Fibroblast of pulmonary artery (primary cell): ENCODE results near the gene CD200R1L.
A peak's percentile ranks its signal among the peaks of the same experiment; 100 is the strongest.

Experiments
- DNase-seq: peaks from one replicate; pipeline ENCODE4 v3.0.0-alpha.2; 2010; ENCODE audit warnings: low read depth
- H3K4me3 ChIP-seq: replicated peaks from 2 replicates; pipeline ENCODE4 v1.5.1; 2011; ENCODE audit warnings: low read depth, mild to moderate bottlenecking, control low read depth, low read length, moderate library complexity
- TF ChIP-seq, protein P1 (sequence below): IDR thresholded peaks from 2 replicates; pipeline ENCODE4 v1.5.1; 2011; ENCODE audit warnings: mild to moderate bottlenecking, control low read depth, low read length, inconsistent platforms; ENCODE audit errors: missing control alignments

Gene CD200R1L, protein sequence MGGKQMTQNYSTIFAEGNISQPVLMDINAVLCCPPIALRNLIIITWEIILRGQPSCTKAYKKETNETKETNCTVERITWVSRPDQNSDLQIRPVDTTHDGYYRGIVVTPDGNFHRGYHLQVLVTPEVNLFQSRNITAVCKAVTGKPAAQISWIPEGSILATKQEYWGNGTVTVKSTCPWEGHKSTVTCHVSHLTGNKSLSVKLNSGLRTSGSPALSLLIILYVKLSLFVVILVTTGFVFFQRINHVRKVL

DNA sequence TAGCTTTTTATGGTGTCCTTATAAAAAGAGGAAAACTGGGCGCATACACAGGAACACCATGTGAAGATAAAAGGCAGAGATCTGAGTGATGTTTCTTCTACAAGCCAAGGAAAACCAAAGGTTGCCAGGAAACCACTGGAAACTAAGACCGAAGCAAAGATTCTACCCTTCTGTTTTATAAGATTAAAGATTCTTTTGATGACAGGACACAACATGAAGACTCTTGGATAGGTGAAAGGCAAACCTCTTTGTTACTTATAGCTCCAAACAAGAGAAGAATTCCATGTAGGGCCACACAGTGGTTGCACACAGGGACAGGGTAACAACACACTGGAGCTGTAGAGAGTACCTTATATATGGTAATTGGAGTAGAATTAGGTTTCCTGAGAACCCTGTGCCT lies at the start of gene CD200R1L:
TSS of gene CD200R1L (minus strand) at position 101 of the 400 bp plus-strand sequence. CDS start 17,497 bp downstream, outside the sequence.
- no peak within 1 kb of the TSS for H3K4me3 ChIP-seq
- TF ChIP-seq, protein P1, sequence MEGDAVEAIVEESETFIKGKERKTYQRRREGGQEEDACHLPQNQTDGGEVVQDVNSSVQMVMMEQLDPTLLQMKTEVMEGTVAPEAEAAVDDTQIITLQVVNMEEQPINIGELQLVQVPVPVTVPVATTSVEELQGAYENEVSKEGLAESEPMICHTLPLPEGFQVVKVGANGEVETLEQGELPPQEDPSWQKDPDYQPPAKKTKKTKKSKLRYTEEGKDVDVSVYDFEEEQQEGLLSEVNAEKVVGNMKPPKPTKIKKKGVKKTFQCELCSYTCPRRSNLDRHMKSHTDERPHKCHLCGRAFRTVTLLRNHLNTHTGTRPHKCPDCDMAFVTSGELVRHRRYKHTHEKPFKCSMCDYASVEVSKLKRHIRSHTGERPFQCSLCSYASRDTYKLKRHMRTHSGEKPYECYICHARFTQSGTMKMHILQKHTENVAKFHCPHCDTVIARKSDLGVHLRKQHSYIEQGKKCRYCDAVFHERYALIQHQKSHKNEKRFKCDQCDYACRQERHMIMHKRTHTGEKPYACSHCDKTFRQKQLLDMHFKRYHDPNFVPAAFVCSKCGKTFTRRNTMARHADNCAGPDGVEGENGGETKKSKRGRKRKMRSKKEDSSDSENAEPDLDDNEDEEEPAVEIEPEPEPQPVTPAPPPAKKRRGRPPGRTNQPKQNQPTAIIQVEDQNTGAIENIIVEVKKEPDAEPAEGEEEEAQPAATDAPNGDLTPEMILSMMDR = no peak
- no peak for DNase-seq

DNA sequence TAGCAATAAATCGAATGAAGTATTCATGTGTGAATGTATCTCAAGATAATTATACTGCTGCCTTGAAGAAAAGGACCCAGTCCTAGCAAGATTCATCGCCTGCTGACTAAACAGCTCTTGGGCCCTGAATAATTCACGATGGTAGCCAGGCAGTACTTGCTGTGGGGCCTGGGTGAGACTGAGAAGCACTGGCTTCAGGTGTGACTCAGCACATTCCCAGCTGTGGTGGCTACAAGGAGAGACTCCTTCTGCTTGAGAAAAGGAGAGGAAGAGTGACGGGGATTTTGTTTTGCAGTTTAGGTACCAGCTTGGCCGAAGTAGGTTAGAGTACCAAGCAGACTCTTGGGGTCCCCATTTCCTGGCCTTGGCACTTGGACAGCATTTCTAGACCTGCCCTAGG lies 47.6 kb upstream of the CD200R1L start:
- TF ChIP-seq, protein P1 = no peak
- peak; percentile 7 for DNase-seq
- H3K4me3 ChIP-seq = no peak overlapping the region

DNA sequence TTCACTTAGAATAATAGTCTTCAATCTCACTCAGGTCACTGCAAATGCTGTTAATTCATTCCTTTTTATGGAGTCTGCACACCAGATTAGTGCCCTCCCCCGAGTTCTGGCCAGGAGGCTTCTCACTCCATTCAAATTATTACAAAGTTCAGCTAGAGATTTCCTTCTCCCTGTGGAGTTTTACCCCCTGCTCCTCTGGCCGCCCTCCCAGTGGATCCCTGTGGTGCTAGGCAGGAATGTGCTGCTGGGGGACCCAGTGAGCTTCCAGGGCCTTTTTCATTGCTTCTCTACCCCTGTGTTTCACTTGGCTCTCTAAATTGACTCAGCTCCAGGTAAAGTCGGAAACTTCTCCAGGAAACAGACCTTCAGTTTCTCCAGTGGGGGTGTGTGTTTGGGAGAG lies 42.7 kb upstream of the CD200R1L start:
- no peak overlapping the region for H3K4me3 ChIP-seq
- no peak for DNase-seq
- TF ChIP-seq, protein P1 = no peak

DNA sequence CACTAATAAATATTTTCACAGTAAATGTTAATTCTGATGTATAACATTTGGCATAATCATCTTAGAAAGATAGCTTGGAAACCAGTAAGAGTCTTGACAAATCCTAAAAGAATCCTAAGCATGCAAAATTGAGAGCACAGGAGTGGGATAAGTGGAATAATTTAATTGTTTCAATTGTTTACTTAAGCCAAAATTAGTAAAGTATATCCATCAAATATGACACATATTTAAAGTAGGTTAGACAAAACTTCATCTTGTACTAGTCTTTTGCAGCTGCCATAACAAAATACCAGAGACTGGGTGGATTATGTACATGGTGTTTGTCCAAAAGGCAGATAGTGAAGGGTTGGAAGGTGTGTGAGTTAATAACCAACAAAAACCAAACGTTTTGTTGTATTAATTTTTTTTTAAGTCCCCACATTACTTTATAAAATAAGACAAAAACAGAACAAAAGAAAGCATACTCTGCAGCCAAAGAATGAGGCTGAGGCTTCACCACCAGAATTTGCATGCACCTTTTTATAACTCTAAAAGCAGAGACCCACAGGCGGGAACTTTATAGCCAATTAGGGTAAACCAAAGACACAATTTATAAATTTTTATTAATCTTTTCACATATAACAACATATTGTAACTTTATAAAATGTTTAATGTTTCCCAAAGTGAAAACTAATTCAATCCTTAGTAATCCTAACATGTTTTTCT lies 41.9 kb upstream of the CD200R1L start:
- DNase-seq = peak; percentile 19
- TF ChIP-seq, protein P1 = no peak
- no peak overlapping the region for H3K4me3 ChIP-seq

DNA sequence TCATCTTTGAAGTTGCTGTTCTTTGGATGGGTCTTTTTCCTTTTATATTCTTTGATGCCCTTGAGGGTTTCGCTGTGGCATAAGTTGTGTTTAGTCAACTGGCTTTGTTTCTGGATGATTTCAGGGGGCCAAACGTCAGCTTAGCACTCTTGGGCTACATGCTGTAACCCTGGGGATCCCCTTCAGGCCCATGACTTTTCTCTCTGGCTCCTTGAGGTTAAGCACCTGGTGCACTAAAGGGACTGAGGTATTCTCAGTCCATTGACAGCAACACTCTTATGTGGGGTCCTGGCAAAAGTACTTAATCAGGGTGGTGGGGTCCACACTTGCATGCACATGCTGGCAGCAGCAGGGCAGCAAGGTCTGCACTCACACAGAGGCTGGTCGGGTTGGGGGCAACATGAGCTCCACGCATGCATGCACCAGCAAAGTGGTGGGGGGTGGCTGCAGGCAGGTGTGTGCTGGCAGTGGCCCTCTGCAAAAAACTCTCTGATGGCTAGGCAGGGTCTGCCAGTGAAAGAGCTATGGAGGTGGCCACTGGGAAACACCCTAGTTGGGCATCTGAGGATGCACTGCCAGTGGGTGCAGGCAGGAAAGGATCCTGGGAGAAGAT lies 38.1 kb upstream of the CD200R1L start:
- TF ChIP-seq, protein P1 = no peak
- DNase-seq = no peak
- H3K4me3 ChIP-seq = no peak overlapping the region

DNA sequence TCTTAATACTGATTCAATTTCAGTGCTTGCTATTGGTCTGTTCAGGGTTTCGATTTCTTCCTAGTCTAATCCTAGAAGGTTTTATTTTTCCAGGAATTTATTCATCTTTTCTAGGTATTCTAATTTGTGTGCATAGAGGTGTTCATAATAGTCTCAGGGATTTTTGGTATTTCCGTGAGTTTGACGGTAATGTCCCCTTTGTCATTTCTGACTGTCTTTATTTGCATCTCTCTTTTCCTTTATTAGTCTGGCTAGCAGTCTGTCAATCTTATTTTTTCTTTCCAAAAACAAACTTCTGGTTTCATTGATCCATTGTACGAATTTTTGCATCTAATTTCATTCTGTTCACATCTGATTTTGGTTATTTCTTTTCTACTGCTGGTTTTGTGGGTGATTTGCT lies 35.2 kb upstream of the CD200R1L start:
- TF ChIP-seq, protein P1 = no peak
- no peak overlapping the region for H3K4me3 ChIP-seq
- no peak for DNase-seq
